SH-SY5Y (cell line): ENCODE data around the gene CRACR2A.

ENCODE experiments used
- GATA2 ChIP-seq: IDR thresholded peaks from 2 replicates; pipeline ENCODE4 v1.6.1; 2011; ENCODE audit warnings: mild to moderate bottlenecking, low read depth, low read length
- GATA3 ChIP-seq: IDR thresholded peaks from 2 replicates; pipeline ENCODE4 v1.6.1; 2011; ENCODE audit warnings: low read depth, mild to moderate bottlenecking, low read length, moderate library complexity

CRACR2A gene

DNA sequence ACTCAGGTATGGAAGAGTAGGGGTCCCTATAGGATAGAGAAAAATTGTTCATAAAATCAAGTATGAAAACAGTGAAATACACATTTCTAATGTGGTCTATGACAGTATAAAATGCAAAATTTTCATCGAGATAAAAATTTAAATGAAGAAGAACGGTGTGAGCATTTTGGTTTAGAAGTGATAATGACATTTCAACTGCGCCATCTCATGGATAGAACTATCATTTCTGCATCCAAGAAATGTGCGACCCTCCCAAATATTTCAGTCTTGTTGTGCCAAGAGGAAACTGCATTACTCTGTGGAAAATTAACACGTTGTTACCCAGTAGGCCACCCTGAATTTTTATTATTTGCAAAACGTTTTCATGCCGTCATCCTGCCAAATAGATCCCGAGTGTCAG lies 108.8 kb downstream of the CRACR2A start:
- TF ChIP-seq GATA2, result no peak
- no peak for TF ChIP-seq GATA3

GRCh38 chr12:3641428-3642018 lies 111.4 kb downstream of the CRACR2A start:
- TF ChIP-seq GATA3, result no peak; the same call in 1 of the 2 replicates
- TF ChIP-seq GATA2, result peak; percentile 47; the same call in 1 of the 2 replicates

DNA sequence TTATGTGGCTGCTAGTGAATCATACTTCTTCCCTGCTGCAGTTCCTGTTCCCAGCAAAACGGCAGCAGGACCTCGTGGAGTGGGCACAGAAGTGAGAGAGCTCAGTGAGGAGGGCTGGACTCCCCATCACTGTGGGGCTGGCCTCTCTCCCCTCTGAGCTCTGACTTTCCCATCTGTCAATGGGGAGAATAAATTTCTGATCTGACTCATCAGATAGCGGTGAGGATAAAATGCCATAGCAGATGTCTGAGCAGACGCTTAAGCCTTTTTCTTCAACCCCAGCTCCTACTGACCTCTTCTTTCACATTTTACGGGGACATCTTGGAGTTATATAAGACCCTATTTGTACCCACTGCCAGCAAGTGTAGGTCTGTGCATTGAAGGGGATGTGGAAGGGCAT lies 116.6 kb downstream of the CRACR2A start:
- no peak for TF ChIP-seq GATA3
- TF ChIP-seq GATA2, result no peak

DNA sequence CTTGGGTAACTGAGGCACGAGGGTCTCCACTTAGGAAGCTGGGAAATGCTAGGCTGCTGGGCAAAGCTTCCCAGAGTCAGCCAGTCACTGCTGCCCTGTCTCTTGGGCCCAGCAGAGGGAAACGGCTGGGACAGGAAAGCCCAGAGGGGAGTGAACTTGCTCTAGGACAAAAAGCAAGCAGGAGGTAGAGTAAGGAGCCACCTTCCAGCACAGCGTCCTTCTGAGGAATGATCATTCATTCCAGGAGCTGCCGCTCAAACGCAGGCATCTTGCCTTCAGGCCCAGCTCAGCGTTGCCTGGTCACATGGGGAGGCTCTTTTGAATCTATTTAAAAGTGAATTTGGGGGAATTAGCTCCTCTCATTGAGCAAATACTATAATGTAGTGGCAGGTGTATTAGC lies 118.6 kb downstream of the CRACR2A start:
- TF ChIP-seq GATA2 (no peak), GATA3 (no peak)

GRCh38 chr12:3633396-3633795 lies 119.5 kb downstream of the CRACR2A start:
- no peak for TF ChIP-seq GATA2
- no peak for TF ChIP-seq GATA3

- no peak for TF ChIP-seq GATA2
- TF ChIP-seq GATA3, result no peak
Measured at GRCh38 chr12:3632754-3633153, 120.2 kb downstream of the CRACR2A start.

DNA sequence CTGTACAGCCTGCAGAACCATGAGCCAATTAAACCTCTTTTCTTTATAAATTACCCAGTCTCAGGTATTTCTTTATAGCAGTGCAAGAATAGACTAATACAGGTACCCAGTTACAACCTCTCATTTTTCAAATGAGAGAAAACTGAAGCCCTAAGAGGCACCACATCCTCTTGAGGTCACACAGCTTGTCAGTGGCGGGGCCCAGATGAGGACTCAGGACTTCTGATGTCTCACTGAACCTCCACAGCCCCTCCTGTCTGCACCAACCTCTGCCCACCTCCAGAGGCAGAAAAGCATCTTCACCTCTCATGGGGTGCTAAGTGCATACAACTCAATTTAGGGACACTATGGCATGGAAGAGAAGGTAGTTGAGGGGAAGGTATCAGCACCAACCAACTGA lies 120.7 kb downstream of the CRACR2A start:
- no peak for TF ChIP-seq GATA3
- no peak for TF ChIP-seq GATA2

DNA sequence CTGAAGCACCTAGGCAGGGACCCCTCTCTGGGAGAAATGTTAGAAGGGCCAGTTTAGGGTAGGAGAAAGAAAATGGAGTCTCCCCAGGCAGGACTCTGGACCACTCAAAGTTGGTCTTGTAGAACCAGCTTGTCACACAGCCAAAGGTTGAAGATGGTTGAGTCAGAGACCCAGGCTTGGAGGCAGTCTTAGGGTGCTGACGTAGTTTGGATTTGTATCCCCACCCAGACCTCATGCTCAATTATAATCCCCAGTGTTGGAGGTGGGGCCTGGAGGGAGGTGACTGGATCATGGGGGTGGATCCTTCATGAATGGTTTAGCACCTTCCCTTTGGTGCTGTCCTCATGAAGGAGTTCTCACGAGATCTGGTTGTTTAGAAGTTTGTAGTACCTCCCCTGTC lies 121.2 kb downstream of the CRACR2A start:
- no peak for TF ChIP-seq GATA2
- TF ChIP-seq GATA3, result no peak

DNA sequence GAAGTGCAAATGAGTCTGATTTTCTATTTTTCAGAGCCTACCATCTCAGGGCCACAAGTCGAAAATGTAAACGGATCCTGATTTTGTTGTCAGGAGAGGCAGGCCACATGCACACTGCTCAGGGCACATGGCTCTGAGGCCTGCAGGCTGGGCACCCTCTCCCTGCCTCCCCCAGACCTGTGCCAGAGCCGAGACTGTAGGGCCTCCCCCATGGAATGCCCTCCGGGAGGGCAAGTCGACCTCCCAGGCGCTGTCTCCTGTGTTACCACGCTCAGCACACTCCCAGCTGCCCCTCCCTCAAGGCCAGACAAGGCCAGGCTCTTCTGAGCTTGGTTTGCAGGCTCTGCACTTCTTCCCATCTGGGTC lies 121.7 kb downstream of the CRACR2A start:
- no peak for TF ChIP-seq GATA3
- no peak for TF ChIP-seq GATA2

GRCh38 chr12:3630621-3631271 lies 122.2 kb downstream of the CRACR2A start:
- no peak for TF ChIP-seq GATA2
- no peak for TF ChIP-seq GATA3

DNA sequence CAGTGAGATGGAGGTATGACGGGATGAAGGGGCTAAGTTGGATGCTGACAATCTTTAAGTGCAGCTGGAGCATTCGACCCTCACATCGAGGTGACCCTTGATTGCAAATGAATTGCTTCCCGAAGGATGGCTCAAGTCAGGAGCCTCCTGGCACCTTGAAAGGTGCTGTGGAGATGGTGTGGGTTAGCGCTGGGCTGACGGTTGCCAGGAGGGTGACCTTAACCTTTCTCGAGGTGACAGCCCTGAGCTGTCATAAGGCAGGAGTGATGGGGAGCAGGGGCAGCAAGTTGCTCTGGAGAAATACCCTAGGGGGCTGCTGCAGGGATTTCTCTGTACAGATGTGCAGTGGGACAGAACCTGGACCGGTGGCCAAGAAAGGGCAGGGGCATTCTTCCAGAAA lies 122.8 kb downstream of the CRACR2A start:
- TF ChIP-seq GATA3 (no peak), GATA2 (no peak)

DNA sequence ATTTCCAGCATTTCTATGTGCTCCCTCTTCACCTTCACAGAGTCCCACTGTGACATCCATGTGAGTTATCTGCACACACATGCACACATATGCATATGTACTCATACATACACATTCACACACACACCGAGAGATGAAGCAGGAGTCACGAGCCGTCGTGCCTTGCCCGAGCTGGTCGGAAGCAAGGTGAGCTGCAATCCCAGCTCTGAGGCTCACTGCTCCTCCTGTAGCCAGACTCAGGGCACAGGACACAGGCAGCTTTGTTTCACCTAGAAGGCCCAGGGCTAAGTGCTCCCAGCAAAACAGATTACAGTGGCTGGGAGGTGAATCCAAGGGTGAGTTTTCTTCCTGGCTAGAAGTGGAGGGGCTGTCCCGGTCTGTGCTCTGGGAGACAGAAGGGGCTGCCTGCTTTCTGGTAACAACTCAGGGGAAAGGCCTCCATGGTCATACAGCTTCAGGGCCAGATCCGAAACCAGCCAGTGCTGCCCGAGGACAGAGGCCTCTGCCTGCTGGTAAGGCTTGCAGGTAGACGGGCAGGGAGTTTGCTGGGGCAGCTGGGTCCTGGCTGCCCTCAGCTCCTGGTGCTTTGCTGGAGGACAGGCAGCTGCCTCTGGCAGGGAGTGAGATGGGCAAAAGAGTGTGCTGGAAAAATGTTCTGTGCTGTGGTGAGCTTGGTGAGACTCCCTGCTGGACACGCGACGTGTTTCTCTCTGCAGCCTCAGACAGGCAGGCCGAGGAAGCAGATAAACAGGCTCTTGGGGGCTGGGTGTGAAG lies 123.7 kb downstream of the CRACR2A start:
- TF ChIP-seq GATA3 (no peak), GATA2 (no peak)

DNA sequence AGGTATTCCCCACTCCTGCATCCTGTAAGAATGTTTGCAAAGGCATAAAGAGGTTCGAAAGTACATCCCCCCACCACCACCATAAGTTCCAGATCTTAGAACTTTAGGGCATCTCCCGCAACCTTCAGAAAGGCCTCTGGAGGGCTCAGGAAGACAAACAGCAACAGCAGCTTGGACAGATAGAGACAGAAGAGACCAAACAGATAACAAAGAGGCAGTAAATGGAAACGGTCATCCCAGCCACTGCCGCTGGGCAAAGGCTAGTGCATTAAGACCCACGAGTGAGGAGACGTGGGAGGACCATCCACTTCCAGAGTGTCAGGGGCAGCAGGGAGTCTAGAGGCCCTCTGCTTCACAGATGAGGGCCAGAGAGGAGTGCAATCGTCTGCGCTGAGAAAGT lies 124.3 kb downstream of the CRACR2A start:
- no peak for TF ChIP-seq GATA3
- no peak for TF ChIP-seq GATA2

- no peak for TF ChIP-seq GATA3
- no peak for TF ChIP-seq GATA2
Measured at GRCh38 chr12:3627336-3627735, 125.6 kb downstream of the CRACR2A start.

GRCh38 chr12:3624273-3624672 lies 128.6 kb downstream of the CRACR2A start:
- TF ChIP-seq GATA3 (no peak), GATA2 (no peak)
